Measurements from ENCODE around the gene TRAM2. TPM values are rescaled to one million over a fixed set of nuclear protein-coding genes. Genes with fewer than 3 reads are reported as not detected.

Gene TRAM2
- total RNA-seq, 4 donors from 2014 or later: 8.3 to 17.7 (median 14.7) TPM

- Histone ChIP-seq H3K27me3 (no peaks in the 10 kb centered on the region), H3K27ac (no peak overlapping the region), H3K9me3 (no peaks in the 10 kb centered on the region), H3K36me3 (no peaks in the 10 kb centered on the region), H3K4me3 (no peak overlapping the region), H3K4me1 (peaks cover 0 to 76% (median 14%) of the 10 kb centered on the region in 4 donors)
- DNase-seq: no peak
- TF ChIP-seq POLR2A (IDR thresholded peaks at IDR 0.05) (no peak), CTCF (IDR thresholded peaks at IDR 0.05) (no peak)
These were observed 28.5 kb downstream of the TRAM2 start for GRCh38 chr6:52548353-52548713.

- peak in 2 of 3 donors; percentile 86 to 87 for DNase-seq
- Histone ChIP-seq H3K9me3 (no peaks in the 10 kb centered on the region), H3K27ac (no peak overlapping the region), H3K36me3 (no peaks in the 10 kb centered on the region), H3K27me3 (no peaks in the 10 kb centered on the region), H3K4me3 (no peak overlapping the region), H3K4me1 (peaks cover 0 to 75% (median 13%) of the 10 kb centered on the region in 4 donors)
- TF ChIP-seq POLR2A (IDR thresholded peaks at IDR 0.05) (peak in 1 of 2 donors; percentile 9), CTCF (IDR thresholded peaks at IDR 0.05) (peak in 2 of 6 experiments; percentile 18 to 32)
These were observed 29.1 kb downstream of the TRAM2 start for GRCh38 chr6:52547647-52548352.

GRCh38 chr6:52546678-52547077 is 30.2 kb downstream of the TRAM2 start:
- Histone ChIP-seq H3K36me3 (no peaks in the 10 kb centered on the region), H3K9me3 (no peaks in the 10 kb centered on the region), H3K27me3 (no peaks in the 10 kb centered on the region), H3K4me1 (peaks cover 0 to 64% (median 7%) of the 10 kb centered on the region in 4 donors), H3K4me3 (no peak overlapping the region), H3K27ac (no peak overlapping the region)
- no peak for DNase-seq
- TF ChIP-seq POLR2A (IDR thresholded peaks at IDR 0.05) (no peak), CTCF (IDR thresholded peaks at IDR 0.05) (no peak)

DNA sequence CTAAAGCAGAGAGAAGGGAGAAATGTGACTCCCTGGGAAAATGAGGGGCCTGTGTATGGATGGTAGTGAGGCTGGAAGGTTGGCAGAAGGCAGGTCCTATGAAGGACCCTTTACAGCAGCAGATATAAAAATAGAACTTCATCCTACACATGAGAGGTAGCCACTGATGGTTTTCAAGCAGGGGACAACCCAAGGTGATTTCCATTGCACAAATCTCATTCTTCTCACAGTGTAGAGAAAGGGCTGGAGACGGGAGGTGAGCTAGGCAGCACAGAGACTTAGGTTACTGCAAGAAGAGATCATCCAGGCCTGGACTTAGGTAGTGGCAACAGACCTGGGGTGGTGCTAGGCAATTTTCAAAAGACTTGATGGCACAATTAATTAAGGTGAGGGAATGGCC is 30.7 kb downstream of the TRAM2 start:
- TF ChIP-seq CTCF (IDR thresholded peaks at IDR 0.05) (no peak), POLR2A (IDR thresholded peaks at IDR 0.05) (no peak)
- Histone ChIP-seq H3K27me3 (no peaks in the 10 kb centered on the region), H3K4me1 (peaks cover 0 to 59% (median 5%) of the 10 kb centered on the region in 4 donors), H3K27ac (no peak overlapping the region), H3K36me3 (no peaks in the 10 kb centered on the region), H3K9me3 (no peaks in the 10 kb centered on the region), H3K4me3 (no peak overlapping the region)
- no peak for DNase-seq

DNA sequence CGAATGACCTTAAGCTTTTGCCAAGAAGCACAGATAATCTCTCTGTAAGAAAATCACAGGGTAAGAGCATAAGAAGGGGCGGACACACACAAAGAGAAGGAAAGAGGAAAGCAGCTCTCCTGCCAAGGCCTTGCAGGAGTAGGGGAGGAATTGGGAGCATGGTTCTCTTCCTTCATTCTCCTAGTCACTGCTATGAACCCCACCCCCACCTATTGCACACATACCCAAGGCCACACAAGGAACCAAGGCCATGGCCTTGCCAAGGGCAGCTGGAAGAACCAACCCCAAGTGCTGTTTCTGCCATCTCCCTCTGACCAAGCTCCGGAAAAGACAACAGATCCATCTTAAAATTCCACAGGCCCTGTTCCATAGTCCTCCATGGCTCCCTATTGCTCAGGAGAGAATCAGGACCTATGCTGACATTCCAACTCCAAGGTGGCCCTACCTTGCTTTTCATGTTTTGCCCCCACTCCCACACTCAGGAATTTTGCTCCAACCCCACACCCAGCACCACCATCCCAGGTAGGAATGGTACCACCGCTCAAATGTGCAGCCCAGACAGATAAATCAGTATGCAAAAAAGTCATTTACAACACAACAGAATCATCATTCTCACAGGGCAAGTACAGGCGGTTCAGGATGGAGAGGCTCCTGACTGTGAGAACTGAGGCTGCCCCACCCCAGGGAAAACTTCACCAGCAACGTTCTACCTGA is 31.3 kb downstream of the TRAM2 start:
- no peaks in the 10 kb centered on the region for H3K27me3 ChIP-seq
- no peak for TF ChIP-seq CTCF (IDR thresholded peaks at IDR 0.05)
- TF ChIP-seq POLR2A (IDR thresholded peaks at IDR 0.05): no peak
- H3K27ac ChIP-seq: no peak overlapping the region
- DNase-seq: no peak
- H3K4me3 ChIP-seq: no peak overlapping the region
- H3K4me1 ChIP-seq: peaks cover 0 to 53% (median 5%) of the 10 kb centered on the region in 4 donors
- no peaks in the 10 kb centered on the region for H3K9me3 ChIP-seq
- no peaks in the 10 kb centered on the region for H3K36me3 ChIP-seq
